HL-60 (cell line): ENCODE data around the gene REXO1.

ENCODE experiments used
- CTCF ChIP-seq: IDR thresholded peaks from one replicate; pipeline ENCODE4 v1.5.1; 2011; ENCODE audit warnings: low read length, control low read depth, inconsistent platforms; ENCODE audit not compliant: insufficient read depth
- GABPA ChIP-seq: IDR thresholded peaks from 2 replicates; pipeline ENCODE4 v1.6.1; 2012; ENCODE audit warnings: low read depth
- REST ChIP-seq: IDR thresholded peaks from 2 replicates; pipeline ENCODE4 v1.6.1; 2012; ENCODE audit warnings: low read depth; ENCODE audit not compliant: insufficient replicate concordance

DNA sequence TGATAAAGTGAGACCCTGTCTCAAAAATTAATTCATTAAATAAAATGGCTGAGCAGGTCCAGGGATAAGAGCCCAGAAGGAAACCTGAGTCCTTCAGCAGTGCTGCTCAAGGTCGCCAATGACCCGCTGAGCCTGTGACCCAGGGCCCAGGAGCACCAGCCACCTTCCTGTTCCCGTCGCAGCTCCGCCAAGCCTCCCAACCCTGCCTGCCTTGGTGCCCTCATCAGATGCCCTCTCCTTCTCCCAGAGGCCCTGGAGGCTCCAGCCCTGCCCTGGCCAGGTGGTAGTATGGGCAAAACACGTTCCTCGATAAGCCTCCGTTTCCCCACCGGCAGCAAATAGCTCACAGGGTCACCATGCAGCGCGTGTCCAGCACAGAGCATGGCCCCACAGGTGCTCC, 2.6 kb downstream of the REXO1 start:
- TF ChIP-seq GABPA, result no peak
- TF ChIP-seq REST, result no peak
- TF ChIP-seq CTCF, result no peak
